GM11168 (cell line): ENCODE measurements around the gene KIF17.
"Not testable (repeated sequence)": the region's sequence is repeated elsewhere in the genome, so short reads cannot be mapped to it uniquely, and the experiment has no call there.

Experiments used
- in situ Hi-C: fragments of 300-500 bp; cut with MboI; formaldehyde crosslinking; loops from one replicate; pipeline ENCODE4 v1.12.0; 2022; ENCODE audit warnings: low sequenced_read_pairs; ENCODE audit not compliant: unreplicated experiment

The KIF17 gene

GRCh38 chr1:20728371-20729154 is 10.8 kb upstream of the KIF17 start:
- in situ Hi-C loops: no loop called here

DNA sequence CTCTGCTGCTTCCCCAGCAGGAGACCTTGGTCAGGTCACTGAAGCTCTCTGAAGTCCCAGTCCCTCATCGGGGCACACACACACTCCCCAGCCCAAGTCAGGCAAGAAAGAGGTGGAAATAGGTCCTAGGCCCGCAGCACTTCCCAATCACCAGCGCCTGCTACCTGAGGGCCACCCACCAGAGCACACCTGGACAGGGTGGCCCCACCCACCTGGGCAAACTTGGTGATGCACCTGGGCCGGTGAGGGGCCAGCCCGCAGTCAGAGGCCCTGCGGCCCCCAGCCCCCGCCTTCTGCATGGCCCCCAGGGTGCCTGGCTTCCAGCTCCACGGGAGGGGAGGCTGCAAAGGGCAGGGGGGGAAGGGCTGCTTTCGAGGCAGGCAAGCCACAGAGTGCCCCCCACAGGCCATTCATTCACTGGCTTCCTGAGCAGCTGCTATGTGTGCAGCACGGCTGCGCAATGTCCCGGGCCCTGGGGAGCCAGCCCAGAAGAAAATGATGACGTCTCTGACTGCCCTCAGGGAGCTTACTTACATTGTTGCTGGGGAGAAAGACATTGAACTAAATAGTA is 10.0 kb upstream of the KIF17 start:
- in situ Hi-C loops: no loop called here

GRCh38 chr1:20726932-20727745 is 9.3 kb upstream of the KIF17 start:
- in situ Hi-C loops: no loop called here

DNA sequence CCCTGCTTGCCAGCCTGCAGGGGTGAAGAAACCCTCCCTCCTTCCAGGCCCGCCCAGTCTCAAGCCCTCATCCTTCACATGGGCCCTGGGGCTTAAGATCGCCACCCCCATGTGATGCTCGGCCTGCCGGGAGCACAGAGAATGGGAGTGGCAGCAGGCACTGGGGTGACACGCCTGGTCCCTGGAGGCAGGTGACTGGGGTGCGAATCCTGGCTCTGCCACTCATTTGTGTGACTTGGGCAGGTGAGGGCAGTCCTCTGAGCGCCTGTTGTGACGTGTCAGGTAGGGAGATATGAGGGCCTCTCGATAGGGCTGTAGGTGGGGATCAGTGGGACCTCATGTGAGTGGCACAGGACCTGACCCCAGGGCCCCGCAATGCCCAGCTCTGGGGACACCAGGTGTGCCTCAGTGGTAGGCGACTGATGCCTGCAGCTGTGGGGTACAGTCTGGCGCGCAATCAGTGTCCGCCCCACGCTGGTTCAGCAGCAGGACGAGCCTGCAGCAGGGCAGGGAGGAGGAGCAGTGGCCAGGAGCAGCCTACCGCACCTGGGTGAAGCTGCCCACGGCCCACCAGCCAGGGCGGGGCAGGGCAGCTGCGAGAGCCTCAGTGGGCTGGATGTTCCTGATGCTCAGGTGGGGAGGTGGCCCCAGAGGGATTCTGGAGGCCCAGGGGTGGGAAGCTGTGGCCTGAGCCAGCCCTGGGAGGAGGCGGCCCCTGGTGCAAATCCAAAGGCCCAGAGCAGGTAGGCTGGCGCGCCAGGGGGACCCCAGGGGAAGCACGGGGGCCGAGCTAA is 8.5 kb upstream of the KIF17 start:
- in situ Hi-C loops: no loop called here

DNA sequence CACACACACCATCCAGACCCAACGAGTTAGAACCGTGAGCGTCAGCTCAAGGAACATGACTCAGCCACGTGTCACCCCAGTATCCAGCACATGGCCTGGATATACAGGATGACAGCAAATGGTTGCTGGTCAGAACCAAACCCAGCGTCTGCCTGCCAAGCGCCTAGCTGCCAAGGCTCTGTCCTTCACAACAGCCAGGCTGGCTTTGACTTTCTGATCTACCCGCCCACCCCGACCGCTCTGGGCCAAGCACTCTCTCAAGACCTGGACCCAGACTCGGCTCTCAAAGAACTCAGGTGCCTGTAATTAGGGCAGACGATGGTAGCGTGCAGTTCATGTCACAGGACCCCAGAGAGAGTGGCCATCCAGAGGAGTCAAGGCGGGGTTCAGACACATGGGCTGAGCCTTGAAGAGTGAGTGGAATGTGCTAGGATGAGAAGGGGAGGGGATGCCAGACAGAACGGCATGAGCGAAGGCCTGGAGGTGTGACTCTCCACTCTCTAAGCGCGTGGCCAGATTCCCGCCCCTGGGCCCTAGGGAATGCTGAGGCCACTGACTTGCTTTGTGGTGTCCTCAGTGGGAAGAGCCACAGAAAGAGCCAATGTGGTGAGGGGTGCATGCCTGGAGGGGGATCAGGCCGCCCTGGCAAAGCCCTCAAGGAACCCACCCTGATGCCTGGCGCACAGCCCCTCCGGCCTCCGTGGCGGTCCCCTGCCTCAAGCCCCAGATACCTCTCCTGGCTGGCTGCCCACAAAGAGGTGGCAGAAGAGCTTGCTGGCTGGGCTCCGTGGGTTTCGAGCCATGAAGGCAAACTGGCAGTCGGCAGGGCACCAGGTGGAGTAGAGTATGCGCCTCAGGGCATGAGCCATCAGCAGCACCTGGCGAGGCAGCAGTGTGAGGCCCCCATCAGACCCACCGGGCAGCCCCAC is 7.6 kb upstream of the KIF17 start:
- in situ Hi-C loops: no loop called here

DNA sequence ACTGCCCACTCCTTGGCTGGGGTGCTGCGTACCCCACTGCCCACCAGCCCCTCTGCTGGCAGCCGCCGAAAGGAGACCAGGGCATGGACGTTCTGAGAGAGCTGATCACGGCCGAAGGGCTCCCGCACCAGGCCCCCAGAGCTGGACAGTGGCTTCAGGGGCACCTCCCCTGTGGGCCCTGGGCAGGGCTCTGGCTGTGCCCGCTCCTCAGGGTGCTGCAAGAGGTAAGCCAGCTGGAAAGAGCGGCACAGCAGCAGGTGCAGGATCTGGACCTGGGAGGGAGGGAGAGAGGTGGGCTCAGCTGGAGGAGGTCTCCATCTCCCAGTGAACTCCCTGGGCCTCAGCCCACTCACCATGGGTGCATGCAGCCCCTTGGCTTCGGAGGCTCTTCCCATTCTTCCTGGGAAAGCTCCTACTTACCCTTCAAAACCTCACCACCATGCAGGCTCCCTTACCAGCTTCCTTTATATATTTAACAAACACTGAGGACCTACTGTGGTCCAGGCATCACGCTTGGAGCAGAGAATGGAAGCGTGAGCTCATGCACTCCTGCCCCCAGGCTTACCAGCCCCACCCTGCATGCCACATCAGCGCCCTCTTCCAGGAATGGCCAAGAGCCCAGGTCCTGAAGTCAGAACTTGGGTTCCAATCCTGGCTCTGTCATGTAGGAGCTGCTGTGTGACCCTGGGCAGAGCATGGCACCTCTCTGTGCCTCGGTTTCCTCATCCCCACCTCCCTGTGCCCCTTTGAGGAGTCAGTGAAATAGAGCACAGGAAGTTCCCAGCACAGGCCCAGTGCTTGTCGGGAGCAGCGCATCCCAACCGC is 6.8 kb upstream of the KIF17 start:
- in situ Hi-C loops: no loop called here

GRCh38 chr1:20723537-20724363 is 5.9 kb upstream of the KIF17 start:
- in situ Hi-C loops: no loop called here

DNA sequence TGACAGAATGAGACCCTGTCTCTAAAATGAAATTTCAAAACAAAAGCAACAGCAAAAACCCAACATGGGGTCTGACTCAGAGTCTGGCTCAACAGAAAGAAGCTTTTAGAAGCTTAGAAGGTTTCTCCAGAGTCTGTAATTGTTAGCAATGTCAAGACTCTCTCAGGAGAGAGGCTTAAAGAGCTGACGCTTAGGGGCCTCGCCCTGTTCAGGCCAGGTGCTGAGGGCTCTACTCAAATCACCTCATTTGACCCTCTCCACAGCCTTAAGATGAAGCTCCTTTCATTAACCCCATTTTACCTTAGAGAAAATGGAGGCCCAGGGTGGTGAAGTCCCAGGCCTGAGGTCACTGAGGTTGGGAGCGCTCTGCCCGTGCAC is 5.3 kb upstream of the KIF17 start:
- in situ Hi-C loops: no loop called here

DNA sequence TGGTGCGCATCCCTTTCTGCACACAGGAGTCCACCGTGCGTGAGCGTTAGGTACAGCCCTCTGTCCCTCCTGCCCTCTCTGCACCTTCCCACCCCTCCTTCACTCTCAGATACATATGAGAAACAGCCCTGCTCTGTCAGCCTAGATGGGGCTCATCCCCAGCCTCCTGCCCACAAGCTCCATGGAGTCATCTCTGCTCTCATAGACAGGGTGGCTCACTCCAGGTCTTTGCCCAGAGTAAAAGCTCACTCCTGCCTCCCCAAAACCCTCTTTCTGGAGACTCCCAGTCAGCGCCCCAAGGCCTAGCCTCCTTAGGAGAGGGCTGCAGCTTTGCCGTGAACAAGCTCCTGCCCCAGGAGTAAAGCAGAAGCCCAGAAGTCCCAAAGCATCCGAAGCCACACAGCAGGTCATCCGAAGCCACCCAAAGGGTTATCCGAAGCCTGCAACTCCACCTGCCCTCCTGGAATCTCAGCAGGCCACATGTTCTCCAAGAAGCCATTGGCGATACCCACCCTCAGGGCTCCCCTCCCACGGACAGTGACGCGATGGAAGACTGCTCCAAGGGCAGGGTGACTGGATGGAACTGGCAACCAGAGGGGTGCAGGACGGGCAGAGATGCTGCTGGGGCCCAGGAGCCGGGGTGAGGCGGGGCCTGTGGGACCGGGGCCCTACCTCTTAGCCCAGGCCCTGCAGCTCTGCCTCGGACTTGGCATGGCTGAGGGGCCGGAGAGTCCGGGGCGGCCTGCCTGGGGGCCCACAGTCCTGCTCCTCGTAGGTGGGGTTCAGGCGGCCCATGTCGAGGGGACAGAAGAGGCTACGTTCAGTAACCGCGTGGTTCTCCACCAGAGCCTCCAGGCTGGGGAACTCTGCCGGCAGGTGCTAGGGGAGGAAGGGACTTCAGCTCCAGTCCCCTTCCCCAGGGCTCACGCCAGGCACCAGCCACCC is 3.6 kb upstream of the KIF17 start:
- in situ Hi-C loops: no loop called here

DNA sequence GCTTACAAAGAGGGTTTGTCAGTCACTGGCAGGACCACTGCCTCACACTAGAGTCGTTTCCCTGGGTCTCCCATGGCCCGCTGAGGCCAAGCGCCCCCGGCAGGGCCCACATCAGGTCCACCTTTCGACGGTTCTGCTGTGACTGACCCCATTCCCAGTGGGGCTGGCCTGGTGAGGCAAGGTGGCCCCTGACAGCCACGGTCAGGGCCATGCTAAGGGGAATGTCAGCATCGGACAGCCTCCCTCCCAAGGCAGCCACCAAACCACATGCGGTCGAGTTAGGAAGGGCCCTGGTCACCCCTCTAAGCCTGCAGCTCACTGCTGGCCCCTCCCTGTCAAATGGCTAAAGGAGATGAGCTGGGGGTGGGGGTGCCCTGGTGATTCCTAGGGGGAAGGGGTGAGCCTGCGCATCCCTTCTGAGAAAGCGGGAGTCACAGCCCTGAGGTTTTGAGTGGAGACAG is 2.9 kb upstream of the KIF17 start:
- in situ Hi-C loops: no loop called here

GRCh38 chr1:20719871-20720620 is 2.2 kb upstream of the KIF17 start:
- in situ Hi-C loops: no loop called here

- in situ Hi-C loops: no loop called here
These were observed 1.5 kb upstream of the KIF17 start for GRCh38 chr1:20719261-20719660.

DNA sequence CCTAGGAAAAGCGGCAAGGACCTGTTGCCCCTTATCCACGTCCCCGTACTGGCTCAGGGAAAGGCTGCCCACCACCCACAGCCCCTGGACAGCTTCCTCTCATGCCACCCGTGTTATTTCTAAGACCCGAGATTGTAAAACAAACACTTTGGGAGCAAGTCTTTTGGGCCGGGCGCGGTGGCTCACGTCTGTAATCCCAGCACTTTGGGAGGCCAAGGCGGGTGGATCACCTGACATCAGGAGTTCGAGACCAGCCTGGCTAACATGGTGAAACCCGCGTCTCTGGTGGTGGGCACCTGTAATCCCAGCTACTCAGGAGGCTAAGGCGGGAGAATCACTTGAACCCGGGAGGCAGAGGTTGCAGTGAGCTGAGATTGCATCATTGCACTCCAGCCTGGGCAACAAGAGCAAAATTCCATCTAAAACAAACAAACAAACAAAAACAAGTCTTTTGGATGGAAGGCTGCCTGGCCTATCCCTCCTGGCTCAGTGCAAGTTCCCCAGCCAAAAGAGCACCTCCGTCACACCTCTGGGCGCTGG is 606 bp upstream of the KIF17 start:
- in situ Hi-C loops: not testable (repeated sequence)

DNA sequence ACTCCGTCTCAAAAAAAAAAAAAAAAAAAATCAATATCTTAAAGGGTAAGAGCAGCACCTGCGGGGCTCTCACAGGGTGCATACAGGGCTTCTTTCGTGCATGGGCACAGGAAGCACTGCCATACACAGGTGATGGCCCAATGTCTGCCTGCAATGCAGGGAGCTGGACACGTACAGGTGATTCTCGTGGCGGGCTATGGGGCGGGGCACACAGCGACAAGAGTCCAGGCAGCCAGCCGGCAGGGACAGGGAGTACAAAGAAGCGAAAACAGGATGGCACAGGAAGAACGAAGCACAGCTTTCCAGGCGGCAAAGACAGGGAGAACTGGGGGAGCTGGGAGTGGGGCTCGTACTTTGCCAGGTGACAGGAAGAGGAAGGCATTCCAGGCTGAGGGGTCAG is 1.6 kb downstream of the KIF17 start:
- in situ Hi-C loops: no loop called here

- in situ Hi-C loops: no loop called here
These were observed 2.4 kb downstream of the KIF17 start for GRCh38 chr1:20715406-20715805.

DNA sequence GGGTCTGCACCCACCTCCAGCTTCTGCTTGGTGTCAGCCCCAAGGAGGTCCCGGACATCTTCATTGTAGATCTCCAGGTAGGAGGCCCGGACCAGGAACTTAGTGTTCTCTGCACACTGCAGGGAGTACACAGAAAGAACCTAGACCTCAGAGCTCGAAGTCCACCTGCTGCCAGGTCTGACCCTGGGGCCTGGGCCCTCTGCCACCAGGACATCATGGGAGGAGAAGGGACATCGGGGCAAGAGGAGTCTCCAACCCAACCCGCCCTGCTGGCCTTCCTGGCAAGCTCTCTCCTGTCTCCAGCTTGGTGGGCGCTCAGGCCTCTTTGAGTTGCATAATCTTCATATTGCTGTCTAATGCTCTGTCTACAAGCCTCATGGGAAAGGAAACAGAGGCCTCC is 4.4 kb downstream of the KIF17 start:
- in situ Hi-C loops: no loop called here
